ENCODE data around the gene PLEKHA3. TPM values are rescaled to one million over a fixed set of nuclear protein-coding genes. Genes with fewer than 3 reads are reported as not detected.

The PLEKHA3 gene
- total RNA-seq, 1 experiment from 2014 or later = 50.3 TPM

DNA sequence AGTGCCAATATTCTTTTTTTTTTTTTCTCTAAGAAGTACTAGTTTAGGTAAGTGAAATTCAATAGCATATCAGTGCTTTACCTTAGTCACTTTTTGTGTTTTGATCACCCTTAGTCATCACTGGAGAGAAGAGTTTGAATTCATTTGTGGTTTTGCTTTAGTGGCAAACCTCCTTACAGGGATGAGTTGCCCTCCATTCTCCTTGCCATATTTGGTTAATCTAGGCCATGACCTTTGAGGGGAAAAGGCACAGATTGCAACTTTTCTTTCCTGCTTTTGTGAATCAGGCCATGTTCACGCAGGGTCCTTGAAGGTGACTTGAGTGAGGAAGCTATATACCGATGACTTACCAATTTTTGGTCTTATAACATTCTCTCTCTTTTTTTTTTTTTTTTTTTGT, 34.4 kb downstream of the PLEKHA3 start:
- BruUV-seq (replicated peaks) = no TSS peak
- H3K9me3 ChIP-seq (ENCODE audit: insufficient read depth, low read depth) = no peaks in the 10 kb centered on the region; the same call in 1 of the 2 replicates
- peaks cover 26% of the 10 kb centered on the region for H3K4me1 ChIP-seq (replicated peaks; ENCODE audit: insufficient read depth)
- H3K27me3 ChIP-seq (ENCODE audit: insufficient read depth, low read depth) = no peaks in the 10 kb centered on the region
- H4K20me1 ChIP-seq (ENCODE audit: insufficient read depth) = no peaks in the 10 kb centered on the region
- no peak for TF ChIP-seq EZH2 (IDR thresholded peaks at IDR 0.05; ENCODE audit: low read depth)
- TF ChIP-seq, protein P1, sequence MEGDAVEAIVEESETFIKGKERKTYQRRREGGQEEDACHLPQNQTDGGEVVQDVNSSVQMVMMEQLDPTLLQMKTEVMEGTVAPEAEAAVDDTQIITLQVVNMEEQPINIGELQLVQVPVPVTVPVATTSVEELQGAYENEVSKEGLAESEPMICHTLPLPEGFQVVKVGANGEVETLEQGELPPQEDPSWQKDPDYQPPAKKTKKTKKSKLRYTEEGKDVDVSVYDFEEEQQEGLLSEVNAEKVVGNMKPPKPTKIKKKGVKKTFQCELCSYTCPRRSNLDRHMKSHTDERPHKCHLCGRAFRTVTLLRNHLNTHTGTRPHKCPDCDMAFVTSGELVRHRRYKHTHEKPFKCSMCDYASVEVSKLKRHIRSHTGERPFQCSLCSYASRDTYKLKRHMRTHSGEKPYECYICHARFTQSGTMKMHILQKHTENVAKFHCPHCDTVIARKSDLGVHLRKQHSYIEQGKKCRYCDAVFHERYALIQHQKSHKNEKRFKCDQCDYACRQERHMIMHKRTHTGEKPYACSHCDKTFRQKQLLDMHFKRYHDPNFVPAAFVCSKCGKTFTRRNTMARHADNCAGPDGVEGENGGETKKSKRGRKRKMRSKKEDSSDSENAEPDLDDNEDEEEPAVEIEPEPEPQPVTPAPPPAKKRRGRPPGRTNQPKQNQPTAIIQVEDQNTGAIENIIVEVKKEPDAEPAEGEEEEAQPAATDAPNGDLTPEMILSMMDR (conservative IDR thresholded peaks at IDR 0.05) = no peak
- H3K36me3 ChIP-seq (ENCODE audit: low read depth) = peaks cover 21% of the 10 kb centered on the region
- POLR2A ChIA-PET (ENCODE audit: unreplicated experiment) = no interaction called here
- H3F3A ChIP-seq (ENCODE audit: insufficient read depth, low read depth) = peaks cover 18% of the 10 kb centered on the region
- intact Hi-C loops (cut with micrococcal nuclease; ENCODE audit: unreplicated experiment) = no loop called here
- peak in 1 of 2 experiments; percentile 62 for DNase-seq
- H3K9me2 ChIP-seq (ENCODE audit: insufficient read depth) = no peaks in the 10 kb centered on the region
- CTCF ChIA-PET = no interaction called here
- H2AFZ ChIP-seq = no peak overlapping the region
- H3K27ac ChIP-seq = peak overlapping the region; percentile 53
- peak overlapping the region; percentile 24; the same call in 1 of the 2 replicates for H3K4me2 ChIP-seq
- no peak overlapping the region for H3K4me3 ChIP-seq
- H3K79me2 ChIP-seq (ENCODE audit: low read depth) = no peaks in the 10 kb centered on the region

DNA sequence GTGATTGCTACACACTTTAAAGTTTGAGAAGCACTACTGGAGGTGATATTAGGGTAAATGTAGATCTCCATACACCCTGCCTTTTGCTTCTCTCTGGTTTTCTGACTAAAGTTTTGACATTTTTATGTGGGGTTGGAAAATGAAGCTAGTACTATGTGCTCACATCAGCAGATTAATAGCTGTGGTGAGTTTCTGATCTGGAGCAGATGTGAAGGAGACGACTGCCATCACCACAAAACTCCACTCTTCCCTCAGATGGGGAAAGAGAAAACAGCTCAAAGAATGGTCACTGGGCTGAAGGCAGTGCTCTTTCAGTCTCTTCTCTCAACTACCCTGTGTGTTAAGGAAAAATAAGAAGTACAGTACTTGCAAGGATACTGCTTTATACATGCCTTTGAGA, 37.2 kb downstream of the PLEKHA3 start:
- H3K4me1 ChIP-seq (replicated peaks; ENCODE audit: insufficient read depth) = peaks cover 26% of the 10 kb centered on the region
- H2AFZ ChIP-seq = no peak overlapping the region
- H3K4me2 ChIP-seq = no peak overlapping the region
- no peaks in the 10 kb centered on the region for H4K20me1 ChIP-seq (ENCODE audit: insufficient read depth)
- no peaks in the 10 kb centered on the region for H3K79me2 ChIP-seq (ENCODE audit: low read depth)
- no peaks in the 10 kb centered on the region; the same call in 1 of the 2 replicates for H3K9me3 ChIP-seq (ENCODE audit: insufficient read depth, low read depth)
- H3K9me2 ChIP-seq (ENCODE audit: insufficient read depth) = no peaks in the 10 kb centered on the region
- H3K27ac ChIP-seq = no peak overlapping the region
- CTCF ChIA-PET = interaction anchor here (0.7 to 1.1 kb wide), 2 partner anchors 9 to 35 kb away, joined by 3 to 5 read pairs; no protein-coding TSS in a partner anchor
- no peak for DNase-seq
- no peaks in the 10 kb centered on the region for H3K27me3 ChIP-seq (ENCODE audit: insufficient read depth, low read depth)
- peaks cover 15% of the 10 kb centered on the region for H3K36me3 ChIP-seq (ENCODE audit: low read depth)
- intact Hi-C loops (cut with micrococcal nuclease; ENCODE audit: unreplicated experiment) = no loop called here
- TF ChIP-seq, protein P1 (conservative IDR thresholded peaks at IDR 0.05) = no peak
- no peak for TF ChIP-seq EZH2 (IDR thresholded peaks at IDR 0.05; ENCODE audit: low read depth)
- no peak overlapping the region for H3K4me3 ChIP-seq
- POLR2A ChIA-PET (ENCODE audit: unreplicated experiment) = no interaction called here
- peaks cover 24% of the 10 kb centered on the region for H3F3A ChIP-seq (ENCODE audit: insufficient read depth, low read depth)
- no TSS peak for BruUV-seq (replicated peaks)

DNA sequence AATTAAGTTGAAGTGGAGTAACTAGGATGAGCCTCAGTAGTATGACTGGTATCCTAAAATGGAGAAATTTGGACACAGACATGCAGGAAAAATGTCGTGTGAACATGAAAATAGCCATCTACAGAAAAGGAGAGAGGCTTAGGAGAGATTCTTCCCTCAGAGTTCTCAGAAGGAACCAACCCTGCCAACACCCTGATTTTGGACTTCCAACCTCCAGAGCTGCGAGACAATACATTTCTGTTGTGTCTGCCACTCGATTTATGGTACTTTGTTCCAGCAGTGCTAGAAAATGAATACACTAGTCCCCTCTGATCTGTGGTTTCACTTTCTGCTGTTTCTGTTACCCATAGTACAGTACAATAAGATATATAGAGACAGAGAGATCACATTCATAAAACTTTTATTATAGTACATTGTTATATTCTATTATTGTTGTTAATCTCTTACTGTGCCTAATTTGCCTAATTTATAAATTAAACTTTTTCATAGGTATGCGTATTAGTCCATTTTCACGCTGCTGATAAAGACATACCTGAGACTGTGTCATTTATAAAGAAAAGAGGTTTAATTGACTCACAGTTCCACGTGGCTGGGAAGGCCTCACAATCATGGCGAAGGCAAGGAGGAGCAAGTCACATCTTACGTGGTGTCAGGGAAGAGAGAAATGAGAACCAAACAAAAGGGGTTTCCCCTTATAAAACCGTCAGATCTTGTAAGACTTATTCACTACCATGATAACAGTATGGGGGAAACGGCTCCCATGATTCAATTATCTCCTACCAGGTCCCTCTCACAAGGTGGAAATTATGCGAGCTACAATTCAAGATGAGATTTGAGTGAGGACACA, 41.3 kb downstream of the PLEKHA3 start:
- H3K4me3 ChIP-seq = no peak overlapping the region
- no peaks in the 10 kb centered on the region for H3K9me3 ChIP-seq (ENCODE audit: insufficient read depth, low read depth)
- no peaks in the 10 kb centered on the region for H3K27me3 ChIP-seq (ENCODE audit: insufficient read depth, low read depth)
- POLR2A ChIA-PET (ENCODE audit: unreplicated experiment) = no interaction called here
- H3K36me3 ChIP-seq (ENCODE audit: low read depth) = no peaks in the 10 kb centered on the region; the same call in 1 of the 2 replicates
- H4K20me1 ChIP-seq (ENCODE audit: insufficient read depth) = no peaks in the 10 kb centered on the region
- H3K27ac ChIP-seq = no peak overlapping the region
- no peak overlapping the region for H2AFZ ChIP-seq
- H3K4me1 ChIP-seq (replicated peaks; ENCODE audit: insufficient read depth) = peaks cover 10% of the 10 kb centered on the region
- TF ChIP-seq, protein P1 (conservative IDR thresholded peaks at IDR 0.05) = no peak
- TF ChIP-seq EZH2 (IDR thresholded peaks at IDR 0.05; ENCODE audit: low read depth) = no peak
- intact Hi-C loops (cut with micrococcal nuclease; ENCODE audit: unreplicated experiment) = loop anchor here (5.0 to 10.0 kb wide), 2 partner anchors 227 to 409 kb away; partner anchors contain the start of gene RBM45
- no peak for DNase-seq
- CTCF ChIA-PET = no interaction called here
- H3F3A ChIP-seq (ENCODE audit: insufficient read depth, low read depth) = peaks cover 12% of the 10 kb centered on the region; the same call in 1 of the 2 replicates
- no peak overlapping the region for H3K4me2 ChIP-seq
- H3K9me2 ChIP-seq (ENCODE audit: insufficient read depth) = no peaks in the 10 kb centered on the region
- no TSS peak for BruUV-seq (replicated peaks)
- H3K79me2 ChIP-seq (ENCODE audit: low read depth) = peaks cover 29% of the 10 kb centered on the region
